HepG2 (cell line): ENCODE results near the gene PRMT2. TPM values are rescaled to one million over a fixed set of nuclear protein-coding genes. Genes with fewer than 3 reads are reported as not detected.

ENCODE experiments used
- ATAC-seq: fragments of 200-7000 bp; cut with Tn5 transposase; 3 replicates; pipeline ENCODE4 v1.9.1; 2020; ENCODE audit warnings: mild to moderate bottlenecking, moderate library complexity
- BruUV-seq: library from RNA; stranded (reverse); fragments of 400-500 nt; replicated peaks from 2 replicates; lab custom pipeline; 2021; lab: Mats Ljungman, UMichigan
- CTCF ChIA-PET: fragments of 300-600 bp; formaldehyde crosslinking; extraction: SDS; loops from one replicate; lab custom pipeline; 2021; ENCODE audit warnings: low total read pairs, inconsistent platforms, low intra/inter-chr PET ratio; lab: Yijun Ruan, JAX
- POLR2A ChIA-PET: fragments of 350-600 bp; sonication (Branson Sonifier 250); formaldehyde crosslinking; loops from one replicate; lab custom pipeline; 2020; ENCODE audit warnings: antibody characterized with exemption, inconsistent platforms; lab: Yijun Ruan, JAX
- DNase-seq: peaks from one replicate; pipeline ENCODE4 v3.0.0-alpha.2; 2015; ENCODE audit warnings: low spot score
- FAIRE-seq: peaks from 3 replicates; lab custom pipeline; 2011; peaks lifted over from hg19 to GRCh38; lab: Jason Lieb, UNC
- H2AFZ ChIP-seq: one replicate; pipeline ENCODE4 v1.6.1; 2011; ENCODE audit warnings: low read length, inconsistent platforms
- H3K27ac ChIP-seq: fragments of 300-600 bp; 3 replicates; pipeline ENCODE4 v1.8.0; 2011; ENCODE audit warnings: mixed run types, mild to moderate bottlenecking, mixed read lengths, low read length, inconsistent platforms; ENCODE audit not compliant: insufficient read depth; ENCODE audit errors: extremely low read length
- H3K27me3 ChIP-seq, 2 experiments: fragments of 200-600 bp in 1 of 2; 2 replicates in 1 of 2; 3 replicates in 1 of 2; pipeline versions ENCODE4 v1.6.0 to v1.8.0; 2011; ENCODE audit warnings: low read length in 2 of 2, mild to moderate bottlenecking in 2 of 2, moderate library complexity in 2 of 2, inconsistent platforms in 1 of 2; ENCODE audit not compliant: insufficient read depth in 2 of 2, control insufficient read depth in 1 of 2
- H3K36me3 ChIP-seq, 2 experiments: fragments of 200-600 bp in 1 of 2; replicated peaks in 1 of 2; 2 replicates in 1 of 2; 3 replicates in 1 of 2; pipeline versions ENCODE4 v1.5.1 to v1.8.0; 2011; ENCODE audit warnings: low read length in 2 of 2, inconsistent platforms in 1 of 2; ENCODE audit not compliant: insufficient read depth in 2 of 2, control insufficient read depth in 1 of 2
- H3K4me1 ChIP-seq: 2 replicates; pipeline ENCODE4 v1.5.1; 2012; ENCODE audit warnings: low read length, inconsistent platforms; ENCODE audit not compliant: insufficient read depth
- H3K4me2 ChIP-seq: 2 replicates; pipeline ENCODE4 v1.6.0; 2011; ENCODE audit warnings: low read depth, low read length, inconsistent platforms
- H3K4me3 ChIP-seq, 3 experiments: fragments of 200-600 bp in 1 of 3; sonication (generic), shearing (Covaris generic) in 1 of 3; replicated peaks in 1 of 3; 2 replicates each; pipeline ENCODE4 v1.5.1; 2011 to 2016; ENCODE audit warnings: low read length in 3 of 3, inconsistent platforms in 2 of 3, low read depth in 2 of 3, mild to moderate bottlenecking in 2 of 3, control low read depth in 1 of 3, mixed read lengths in 1 of 3; ENCODE audit not compliant: insufficient read depth in 1 of 3
- H3K79me2 ChIP-seq: one replicate; pipeline ENCODE4 v1.6.1; 2011; ENCODE audit warnings: low read length, inconsistent platforms; ENCODE audit not compliant: insufficient read depth
- H3K9ac ChIP-seq: 2 replicates; pipeline ENCODE4 v1.6.0; 2011; ENCODE audit warnings: mild to moderate bottlenecking, low read depth, low read length, inconsistent platforms; ENCODE audit not compliant: insufficient read depth
- H3K9me3 ChIP-seq: 2 replicates; pipeline ENCODE4 v1.5.1; 2012; ENCODE audit warnings: mild to moderate bottlenecking, low read length
- H4K20me1 ChIP-seq: 2 replicates; pipeline ENCODE4 v1.6.0; 2011; ENCODE audit warnings: inconsistent platforms, mild to moderate bottlenecking, low read length, moderate library complexity; ENCODE audit not compliant: insufficient read depth
- ARNTL ChIP-seq: sonication (generic); formaldehyde crosslinking; IDR thresholded peaks from 2 replicates; pipeline ENCODE4 v1.4.0; 2020; ENCODE audit warnings: mild to moderate bottlenecking, missing genetic modification reagents
- CHD4 ChIP-seq: fragments of 200-600 bp; sonication (generic); IDR thresholded peaks from 2 replicates; pipeline ENCODE4 v1.7.0; 2017; ENCODE audit warnings: mild to moderate bottlenecking, low read length, borderline replicate concordance
- DBP ChIP-seq: sonication (generic); formaldehyde crosslinking; IDR thresholded peaks from 2 replicates; pipeline ENCODE4 v1.4.0; 2020; ENCODE audit warnings: missing genetic modification reagents; ENCODE audit errors: not compliant biosample characterization
- EZH2 ChIP-seq: conservative IDR thresholded peaks from 2 replicates; pipeline ENCODE4 v1.6.1; 2012; ENCODE audit warnings: mild to moderate bottlenecking, low read depth, low read length, moderate library complexity
- GATAD2A ChIP-seq: IDR thresholded peaks from 2 replicates; pipeline ENCODE4 v1.6.1; 2016
- HNRNPL ChIP-seq: fragments of 200-400 bp; formaldehyde crosslinking; IDR thresholded peaks from 2 replicates; pipeline ENCODE4 v1.6.1; 2017; ENCODE audit warnings: mild to moderate bottlenecking, low read depth, low read length
- MED1 ChIP-seq: sonication (generic); formaldehyde crosslinking; IDR thresholded peaks from 2 replicates; pipeline ENCODE4 v1.4.0; 2020; ENCODE audit warnings: missing genetic modification reagents
- PCBP2 ChIP-seq: fragments of 200-400 bp; formaldehyde crosslinking; optimal IDR thresholded peaks from 2 replicates; pipeline ENCODE3; 2018; ENCODE audit warnings: low read length, low read depth; ENCODE audit not compliant: poor library complexity, severe bottlenecking
- POLR2G ChIP-seq: fragments of 200-400 bp; formaldehyde crosslinking; IDR thresholded peaks from 2 replicates; pipeline ENCODE4 v1.6.1; 2018; ENCODE audit warnings: mild to moderate bottlenecking, low read depth, low read length, moderate library complexity
- SMAD1 ChIP-seq: sonication (generic); formaldehyde crosslinking; IDR thresholded peaks from 2 replicates; pipeline ENCODE4 v1.4.0; 2020; ENCODE audit warnings: missing genetic modification reagents, low read depth, mild to moderate bottlenecking, borderline replicate concordance
- ZC3H13 ChIP-seq: sonication (generic); formaldehyde crosslinking; IDR thresholded peaks from 2 replicates; pipeline ENCODE4 v1.8.1; 2023; ENCODE audit warnings: mild to moderate bottlenecking, missing genetic modification reagents, moderate library complexity
- ZNF547 ChIP-seq: sonication (generic); formaldehyde crosslinking; IDR thresholded peaks from 2 replicates; pipeline ENCODE4 v1.5.1; 2020; ENCODE audit warnings: mild to moderate bottlenecking, missing genetic modification reagents
- ZNF672 ChIP-seq: sonication (generic); formaldehyde crosslinking; IDR thresholded peaks from 2 replicates; pipeline ENCODE4 v1.8.1; 2022; ENCODE audit warnings: missing genetic modification reagents
- WGBS: methylation state at CpG from one replicate; pipeline ENCODE4 v1.1.6; 2017; ENCODE audit warnings: low lambda C conversion rate; 5-methylcytosine and 5-hydroxymethylcytosine counted together
- in situ Hi-C: cut with HindIII; loops from 2 replicates; pipeline ENCODE4 v1.10.0; 2017; ENCODE audit warnings: low pct_unique_long_range_greater_than_20kb; ENCODE audit not compliant: extremely low pct_ligation_motif_present
- intact Hi-C: fragments of 100-400 bp; cut with micrococcal nuclease; formaldehyde crosslinking; loops from one replicate; pipeline ENCODE4 v1.10.0; 2022; ENCODE audit not compliant: unreplicated experiment
- polyA plus RNA-seq, 8 experiments: library from polyadenylated mRNA; depleted of rRNA in 3 of 8; stranded (reverse) in 7 of 8; unstranded in 1 of 8; fragments of >200 nt; fragmentation: Illumina TruSeq in 4 of 8; extraction: Trizol in 4 of 8; gene quantifications; 2 replicates each; pipeline versions ENCODE4 v1.2.1 to v1.2.3, GENCODE V29; 2011 to 2016; ENCODE audit warnings: low read depth in 4 of 8, missing spikeins in 1 of 8, mixed read lengths in 1 of 8; ENCODE audit not compliant: insufficient read depth in 1 of 8
- total RNA-seq, 5 experiments: library from RNA; depleted of rRNA; stranded (reverse); fragments of >200 nt; fragmentation: Illumina TruSeq; extraction: Trizol; gene quantifications; 2 replicates each; pipeline ENCODE4 v1.2.3, GENCODE V29; 2016; ENCODE audit warnings: low read depth in 1 of 5
- TF ChIP-seq, protein P1 (sequence below): sonication (generic); formaldehyde crosslinking; conservative IDR thresholded peaks from 2 replicates; pipeline ENCODE4 v1.8.0; 2022; ENCODE audit warnings: mild to moderate bottlenecking, moderate library complexity, missing genetic modification reagents
- TF ChIP-seq, protein P2 (sequence below): sonication (generic); formaldehyde crosslinking; IDR thresholded peaks from 2 replicates; pipeline ENCODE4 v1.8.0; 2022; ENCODE audit warnings: mild to moderate bottlenecking, missing genetic modification reagents, moderate library complexity
- TF ChIP-seq, protein P3 (sequence below): IDR thresholded peaks from 2 replicates; pipeline ENCODE4 v1.6.1; 2016; ENCODE audit warnings: missing genetic modification reagents, missing compliant biosample characterization
- TF ChIP-seq, protein P4 (sequence below): IDR thresholded peaks from 2 replicates; pipeline ENCODE4 v1.6.1; 2016; ENCODE audit warnings: low read depth, control low read depth
- TF ChIP-seq, protein P5 (sequence below): sonication (generic); formaldehyde crosslinking; IDR thresholded peaks from 2 replicates; pipeline ENCODE4 v1.8.0; 2022; ENCODE audit warnings: mild to moderate bottlenecking, missing genetic modification reagents; ENCODE audit not compliant: insufficient replicate concordance

The PRMT2 gene
- total and polyA plus RNA-seq, 2 of the 13 experiments (the other 11 are each of a cell fraction or from before 2014, with no cell fraction given), result 54.4 to 78.8 TPM

DNA sequence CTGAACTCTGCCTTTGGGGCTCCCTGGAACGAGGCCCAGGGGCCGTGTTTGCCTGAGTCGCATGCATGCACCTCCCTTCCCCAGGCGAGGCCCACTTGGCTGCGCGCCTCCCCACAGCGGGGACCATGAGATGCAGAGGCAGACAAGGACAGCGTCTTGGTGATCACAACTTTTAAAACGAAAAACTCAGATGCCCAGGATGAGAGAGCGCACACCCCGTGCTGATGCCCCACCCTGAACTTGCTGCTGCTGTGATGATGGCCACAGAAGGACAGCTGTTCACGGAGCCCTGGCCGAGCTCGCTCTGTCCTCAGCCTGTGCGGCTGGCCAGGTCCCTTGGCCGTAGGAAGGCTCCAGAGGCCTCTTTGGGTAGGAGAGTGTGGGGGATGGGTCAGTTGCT lies 11.4 kb upstream of the PRMT2 start:
- ChIA-PET CTCF (no interaction called here), POLR2A (interaction anchor here (4.3 kb wide), 1 partner anchor 10 kb away, joined by 48 read pairs; the partner anchor contains the start of gene PRMT2)
- Histone ChIP-seq H3K4me3 (no peak overlapping the region), H3K9me3 (no peaks in the 10 kb centered on the region), H4K20me1 (no peaks in the 10 kb centered on the region), H3K36me3 (no peaks in the 10 kb centered on the region), H3K4me1 (peaks cover 53% of the 10 kb centered on the region), H3K79me2 (no peaks in the 10 kb centered on the region), H3K4me2 (no peak overlapping the region), H3K27ac (no peak overlapping the region), H2AFZ (no peak overlapping the region), H3K9ac (no peak overlapping the region), H3K27me3 (no peaks in the 10 kb centered on the region)
- no TSS peak for BruUV-seq
- in situ Hi-C loops, result no loop called here
- ATAC-seq (no peak), FAIRE-seq (no peak), DNase-seq (no peak)
- intact Hi-C loops, result no loop called here
- 84% methylated on average over 14 of the region's 16 CpGs for WGBS
- TF ChIP-seq ZC3H13 (no peak), CHD4 (no peak), ARNTL (no peak), MED1 (no peak), SMAD1 (CRISPR knock-in tag) (no peak), ZNF547 (no peak), ZNF672 (CRISPR knock-in tag) (no peak), GATAD2A (no peak), DBP (CRISPR knock-in tag) (no peak), POLR2G (no peak), HNRNPL (no peak), PCBP2 (no peak), EZH2 (no peak)
- TF ChIP-seq, protein P1, sequence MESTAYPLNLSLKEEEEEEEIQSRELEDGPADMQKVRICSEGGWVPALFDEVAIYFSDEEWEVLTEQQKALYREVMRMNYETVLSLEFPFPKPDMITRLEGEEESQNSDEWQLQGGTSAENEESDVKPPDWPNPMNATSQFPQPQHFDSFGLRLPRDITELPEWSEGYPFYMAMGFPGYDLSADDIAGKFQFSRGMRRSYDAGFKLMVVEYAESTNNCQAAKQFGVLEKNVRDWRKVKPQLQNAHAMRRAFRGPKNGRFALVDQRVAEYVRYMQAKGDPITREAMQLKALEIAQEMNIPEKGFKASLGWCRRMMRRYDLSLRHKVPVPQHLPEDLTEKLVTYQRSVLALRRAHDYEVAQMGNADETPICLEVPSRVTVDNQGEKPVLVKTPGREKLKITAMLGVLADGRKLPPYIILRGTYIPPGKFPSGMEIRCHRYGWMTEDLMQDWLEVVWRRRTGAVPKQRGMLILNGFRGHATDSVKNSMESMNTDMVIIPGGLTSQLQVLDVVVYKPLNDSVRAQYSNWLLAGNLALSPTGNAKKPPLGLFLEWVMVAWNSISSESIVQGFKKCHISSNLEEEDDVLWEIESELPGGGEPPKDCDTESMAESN (CRISPR knock-in tag), result no peak
- TF ChIP-seq, protein P2, sequence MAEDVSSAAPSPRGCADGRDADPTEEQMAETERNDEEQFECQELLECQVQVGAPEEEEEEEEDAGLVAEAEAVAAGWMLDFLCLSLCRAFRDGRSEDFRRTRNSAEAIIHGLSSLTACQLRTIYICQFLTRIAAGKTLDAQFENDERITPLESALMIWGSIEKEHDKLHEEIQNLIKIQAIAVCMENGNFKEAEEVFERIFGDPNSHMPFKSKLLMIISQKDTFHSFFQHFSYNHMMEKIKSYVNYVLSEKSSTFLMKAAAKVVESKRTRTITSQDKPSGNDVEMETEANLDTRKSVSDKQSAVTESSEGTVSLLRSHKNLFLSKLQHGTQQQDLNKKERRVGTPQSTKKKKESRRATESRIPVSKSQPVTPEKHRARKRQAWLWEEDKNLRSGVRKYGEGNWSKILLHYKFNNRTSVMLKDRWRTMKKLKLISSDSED, result no peak
- TF ChIP-seq, protein P3, sequence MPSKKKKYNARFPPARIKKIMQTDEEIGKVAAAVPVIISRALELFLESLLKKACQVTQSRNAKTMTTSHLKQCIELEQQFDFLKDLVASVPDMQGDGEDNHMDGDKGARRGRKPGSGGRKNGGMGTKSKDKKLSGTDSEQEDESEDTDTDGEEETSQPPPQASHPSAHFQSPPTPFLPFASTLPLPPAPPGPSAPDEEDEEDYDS (CRISPR knock-in tag), result no peak
- TF ChIP-seq, protein P4, sequence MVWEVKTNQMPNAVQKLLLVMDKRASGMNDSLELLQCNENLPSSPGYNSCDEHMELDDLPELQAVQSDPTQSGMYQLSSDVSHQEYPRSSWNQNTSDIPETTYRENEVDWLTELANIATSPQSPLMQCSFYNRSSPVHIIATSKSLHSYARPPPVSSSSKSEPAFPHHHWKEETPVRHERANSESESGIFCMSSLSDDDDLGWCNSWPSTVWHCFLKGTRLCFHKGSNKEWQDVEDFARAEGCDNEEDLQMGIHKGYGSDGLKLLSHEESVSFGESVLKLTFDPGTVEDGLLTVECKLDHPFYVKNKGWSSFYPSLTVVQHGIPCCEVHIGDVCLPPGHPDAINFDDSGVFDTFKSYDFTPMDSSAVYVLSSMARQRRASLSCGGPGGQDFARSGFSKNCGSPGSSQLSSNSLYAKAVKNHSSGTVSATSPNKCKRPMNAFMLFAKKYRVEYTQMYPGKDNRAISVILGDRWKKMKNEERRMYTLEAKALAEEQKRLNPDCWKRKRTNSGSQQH (CRISPR knock-in tag), result no peak
- TF ChIP-seq, protein P5, sequence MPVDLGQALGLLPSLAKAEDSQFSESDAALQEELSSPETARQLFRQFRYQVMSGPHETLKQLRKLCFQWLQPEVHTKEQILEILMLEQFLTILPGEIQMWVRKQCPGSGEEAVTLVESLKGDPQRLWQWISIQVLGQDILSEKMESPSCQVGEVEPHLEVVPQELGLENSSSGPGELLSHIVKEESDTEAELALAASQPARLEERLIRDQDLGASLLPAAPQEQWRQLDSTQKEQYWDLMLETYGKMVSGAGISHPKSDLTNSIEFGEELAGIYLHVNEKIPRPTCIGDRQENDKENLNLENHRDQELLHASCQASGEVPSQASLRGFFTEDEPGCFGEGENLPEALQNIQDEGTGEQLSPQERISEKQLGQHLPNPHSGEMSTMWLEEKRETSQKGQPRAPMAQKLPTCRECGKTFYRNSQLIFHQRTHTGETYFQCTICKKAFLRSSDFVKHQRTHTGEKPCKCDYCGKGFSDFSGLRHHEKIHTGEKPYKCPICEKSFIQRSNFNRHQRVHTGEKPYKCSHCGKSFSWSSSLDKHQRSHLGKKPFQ (CRISPR knock-in tag), result no peak
